WTC11 (cell line): ENCODE results near the gene ANKRD23. TPM values are rescaled to one million over a fixed set of nuclear protein-coding genes. Genes with fewer than 3 reads are reported as not detected.

Source experiments
- ATAC-seq: fragments of 200-7000 bp; cut with Tn5 transposase; 2 replicates; pipeline ENCODE4 v1.10.0; 2021; ENCODE audit warnings: mild to moderate bottlenecking, moderate library complexity
- CTCF ChIA-PET: fragments of 300-600 bp; sonication (Branson Sonifier 250); formaldehyde crosslinking; loops from one replicate; lab custom pipeline; 2021; ENCODE audit warnings: antibody characterized with exemption; lab: Charles Lee
- POLR2A ChIA-PET: fragments of 350-600 bp; sonication (Branson Sonifier 250); formaldehyde crosslinking; loops from one replicate; lab custom pipeline; 2021; ENCODE audit warnings: antibody characterized with exemption; lab: Charles Lee
- DNase-seq: peaks from one replicate; pipeline ENCODE4 v3.0.0; 2021; ENCODE audit warnings: low spot score
- H3K27ac Mint-ChIP-seq: 2 replicates; pipeline ENCODE4 v1.8.0; 2021; ENCODE audit warnings: mixed read lengths
- H3K27me3 Mint-ChIP-seq: 2 replicates; pipeline ENCODE4 v1.8.0; 2021; ENCODE audit warnings: low read depth, mild to moderate bottlenecking, moderate library complexity, mixed read lengths
- H3K36me3 Mint-ChIP-seq: 2 replicates; pipeline ENCODE4 v1.8.0; 2021; ENCODE audit warnings: mixed read lengths
- H3K4me1 Mint-ChIP-seq: 2 replicates; pipeline ENCODE4 v1.8.0; 2022; ENCODE audit warnings: mixed read lengths
- H3K4me3 Mint-ChIP-seq: 2 replicates; pipeline ENCODE4 v1.8.0; 2021; ENCODE audit warnings: mild to moderate bottlenecking, moderate library complexity, mixed read lengths
- H3K9me3 Mint-ChIP-seq: 2 replicates; pipeline ENCODE4 v1.8.0; 2021; ENCODE audit warnings: mixed read lengths
- ATF1 ChIP-seq: sonication (generic); formaldehyde crosslinking; IDR thresholded peaks from 2 replicates; pipeline ENCODE4 v1.8.1; 2023; ENCODE audit warnings: mild to moderate bottlenecking, moderate library complexity, missing genetic modification reagents
- ATF3 ChIP-seq: sonication (generic); formaldehyde crosslinking; conservative IDR thresholded peaks from 2 replicates; pipeline ENCODE4 v1.8.1; 2022; ENCODE audit warnings: mild to moderate bottlenecking, missing genetic modification reagents
- ATF6 ChIP-seq: sonication (generic); formaldehyde crosslinking; IDR thresholded peaks from 2 replicates; pipeline ENCODE4 v1.8.1; 2023; ENCODE audit warnings: mild to moderate bottlenecking, missing genetic modification reagents
- CREB1 ChIP-seq: sonication (generic); formaldehyde crosslinking; IDR thresholded peaks from 2 replicates; pipeline ENCODE4 v1.8.0; 2023; ENCODE audit warnings: mild to moderate bottlenecking, missing genetic modification reagents
- E2F4 ChIP-seq: sonication (generic); formaldehyde crosslinking; IDR thresholded peaks from 2 replicates; pipeline ENCODE4 v1.8.1; 2022; ENCODE audit warnings: low read depth, mild to moderate bottlenecking, moderate library complexity, missing genetic modification reagents, borderline replicate concordance
- ELF4 ChIP-seq: sonication (generic); formaldehyde crosslinking; IDR thresholded peaks from 2 replicates; pipeline ENCODE4 v1.8.1; 2022; ENCODE audit warnings: low read depth, mild to moderate bottlenecking, moderate library complexity, missing genetic modification reagents
- FOXP4 ChIP-seq: sonication (generic); formaldehyde crosslinking; IDR thresholded peaks from 2 replicates; pipeline ENCODE4 v1.8.0; 2022; ENCODE audit warnings: mild to moderate bottlenecking, missing genetic modification reagents
- GABPB1 ChIP-seq: sonication (generic); formaldehyde crosslinking; IDR thresholded peaks from 2 replicates; pipeline ENCODE4 v1.8.1; 2023; ENCODE audit warnings: mild to moderate bottlenecking, missing genetic modification reagents
- MYBL2 ChIP-seq: sonication (generic); formaldehyde crosslinking; IDR thresholded peaks from 2 replicates; pipeline ENCODE4 v1.8.1; 2023; ENCODE audit warnings: mild to moderate bottlenecking, moderate library complexity, missing genetic modification reagents
- NFE2L1 ChIP-seq: sonication (generic); formaldehyde crosslinking; IDR thresholded peaks from 2 replicates; pipeline ENCODE4 v1.8.1; 2023; ENCODE audit warnings: missing genetic modification reagents
- ZBTB21 ChIP-seq: sonication (generic); formaldehyde crosslinking; IDR thresholded peaks from 2 replicates; pipeline ENCODE4 v1.8.1; 2023; ENCODE audit warnings: mild to moderate bottlenecking, missing genetic modification reagents, borderline replicate concordance
- ZMAT4 ChIP-seq: fragments of 250-450 bp; sonication (Bioruptor Pico); IDR thresholded peaks from 2 replicates; pipeline ENCODE4 v1.9.0; 2021; ENCODE audit warnings: mild to moderate bottlenecking
- ZNF138 ChIP-seq: sonication (generic); formaldehyde crosslinking; conservative IDR thresholded peaks from 2 replicates; pipeline ENCODE4 v1.8.1; 2022; ENCODE audit warnings: mild to moderate bottlenecking, moderate library complexity, missing genetic modification reagents
- ZNF232 ChIP-seq: sonication (generic); formaldehyde crosslinking; IDR thresholded peaks from 2 replicates; pipeline ENCODE4 v1.8.0; 2022; ENCODE audit warnings: mild to moderate bottlenecking, missing genetic modification reagents
- ZNF416 ChIP-seq: fragments of 250-450 bp; sonication (Bioruptor Pico); IDR thresholded peaks from 2 replicates; pipeline ENCODE4 v1.9.0; 2021; ENCODE audit warnings: mild to moderate bottlenecking, inconsistent platforms
- ZNF423 ChIP-seq: fragments of 250-450 bp; sonication (Bioruptor Pico); IDR thresholded peaks from 2 replicates; pipeline ENCODE4 v2.1.2; 2022; ENCODE audit warnings: mild to moderate bottlenecking, moderate library complexity
- total RNA-seq: library from RNA; stranded (reverse); gene quantifications from 3 replicates; pipeline ENCODE4 v1.2.3, GENCODE V29; 2021
- TF ChIP-seq, protein P1 (sequence below): fragments of 250-450 bp; sonication (Bioruptor Pico); conservative IDR thresholded peaks from 2 replicates; pipeline ENCODE4 v1.9.0; 2021; ENCODE audit warnings: mild to moderate bottlenecking
- TF ChIP-seq, protein P2 (sequence below): fragments of 250-450 bp; sonication (Bioruptor Pico); IDR thresholded peaks from 2 replicates; pipeline ENCODE4 v1.9.0; 2021; ENCODE audit warnings: mild to moderate bottlenecking, borderline replicate concordance
- TF ChIP-seq, protein P3 (sequence below): sonication (generic); formaldehyde crosslinking; IDR thresholded peaks from 2 replicates; pipeline ENCODE4 v1.8.0; 2023; ENCODE audit warnings: missing genetic modification reagents

Gene ANKRD23
- total RNA-seq, 1 experiment from 2014 or later: 3.2 TPM

- no peaks in the 10 kb centered on the region for H3K27me3 Mint-ChIP-seq
- H3K9me3 Mint-ChIP-seq: no peaks in the 10 kb centered on the region
- H3K27ac Mint-ChIP-seq: peak overlapping the region; percentile 90
- CTCF ChIA-PET: interaction anchor here (0.8 to 5.6 kb wide), 3 partner anchors 9 to 94 kb away, joined by 3 to 252 read pairs (median 25); no protein-coding TSS in a partner anchor
- H3K4me1 Mint-ChIP-seq: peaks cover 21% of the 10 kb centered on the region
- H3K36me3 Mint-ChIP-seq: peaks cover 29% of the 10 kb centered on the region
- TF ChIP-seq ZBTB21 (CRISPR knock-in tag): no peak
- TF ChIP-seq FOXP4 (CRISPR knock-in tag): no peak
- no peak for TF ChIP-seq ZNF416
- TF ChIP-seq MYBL2 (CRISPR knock-in tag): no peak
- TF ChIP-seq, protein P1, sequence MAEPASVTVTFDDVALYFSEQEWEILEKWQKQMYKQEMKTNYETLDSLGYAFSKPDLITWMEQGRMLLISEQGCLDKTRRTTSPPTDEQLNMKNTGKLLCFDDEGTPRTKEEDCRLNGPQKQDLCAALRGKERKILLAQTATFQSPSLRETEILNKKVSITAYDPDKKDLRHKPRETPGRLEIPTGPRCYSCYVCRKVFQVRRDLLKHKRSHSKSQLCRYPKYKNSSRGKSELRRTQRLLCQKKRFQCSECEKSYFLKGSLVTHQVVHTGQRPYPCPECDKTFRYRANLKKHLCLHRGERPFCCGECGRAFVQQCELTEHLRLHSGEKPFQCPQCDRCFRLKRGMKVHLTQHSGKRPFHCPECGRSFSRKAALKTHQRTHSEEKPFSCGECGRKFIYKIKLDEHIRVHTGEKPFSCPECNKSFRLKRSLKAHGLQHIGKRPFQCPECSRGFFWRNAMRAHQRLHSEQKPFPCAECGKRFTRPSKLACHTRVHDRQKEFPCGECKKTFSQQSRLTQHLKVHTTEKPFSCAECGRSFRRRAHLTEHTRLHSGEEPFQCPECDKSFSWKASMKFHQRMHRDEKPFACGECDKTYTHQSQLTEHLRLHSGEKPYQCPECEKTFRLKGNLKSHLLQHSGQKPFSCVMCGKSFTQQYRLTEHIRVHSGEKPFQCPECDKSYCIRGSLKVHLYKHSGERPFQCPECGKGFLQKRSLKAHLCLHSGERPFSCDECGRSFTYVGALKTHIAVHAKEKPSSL (CRISPR knock-in tag): no peak
- TF ChIP-seq ZNF423 (CRISPR knock-in tag): no peak
- DNase-seq: no peak
- no peak overlapping the region for H3K4me3 Mint-ChIP-seq
- ATAC-seq: no peak
- POLR2A ChIA-PET: no interaction called here
Measured at GRCh38 chr2:96859681-96860064, 15.9 kb upstream of the ANKRD23 start.

GRCh38 chr2:96859099-96859649, 15.4 kb upstream of the ANKRD23 start:
- H3K4me1 Mint-ChIP-seq: peaks cover 21% of the 10 kb centered on the region
- H3K4me3 Mint-ChIP-seq: peak overlapping the region; percentile 76
- no peaks in the 10 kb centered on the region for H3K27me3 Mint-ChIP-seq
- DNase-seq (no peak), ATAC-seq (peak; percentile 0; the same call in 1 of the 2 replicates)
- no peaks in the 10 kb centered on the region for H3K9me3 Mint-ChIP-seq
- POLR2A ChIA-PET: interaction anchor here (0.8 to 1.9 kb wide), 4 partner anchors 9 to 98 kb away, joined by 3 to 20 read pairs (median 6); no protein-coding TSS in a partner anchor
- H3K27ac Mint-ChIP-seq: peak overlapping the region; percentile 90
- CTCF ChIA-PET: interaction anchor here (0.8 to 5.6 kb wide), 30 partner anchors 9 to 309 kb away, joined by 3 to 252 read pairs (median 14); partner anchors contain the start of genes ANKRD36, CNNM3 and SEMA4C
- TF ChIP-seq CREB1 (CRISPR knock-in tag) (no peak), ATF3 (CRISPR knock-in tag) (no peak), NFE2L1 (CRISPR knock-in tag) (peak; percentile 40; the same call in 1 of the 2 replicates), ZNF138 (CRISPR knock-in tag) (no peak), ELF4 (CRISPR knock-in tag) (no peak), ZMAT4 (CRISPR knock-in tag) (0 out of 2 replicates have a peak, but pooled peaks have one; percentile 28), ZNF232 (0 out of 2 replicates have a peak, but pooled peaks have one; percentile 10), GABPB1 (no peak), E2F4 (CRISPR knock-in tag) (no peak), ATF1 (no peak), ATF6 (CRISPR knock-in tag) (no peak)
- TF ChIP-seq, protein P2, sequence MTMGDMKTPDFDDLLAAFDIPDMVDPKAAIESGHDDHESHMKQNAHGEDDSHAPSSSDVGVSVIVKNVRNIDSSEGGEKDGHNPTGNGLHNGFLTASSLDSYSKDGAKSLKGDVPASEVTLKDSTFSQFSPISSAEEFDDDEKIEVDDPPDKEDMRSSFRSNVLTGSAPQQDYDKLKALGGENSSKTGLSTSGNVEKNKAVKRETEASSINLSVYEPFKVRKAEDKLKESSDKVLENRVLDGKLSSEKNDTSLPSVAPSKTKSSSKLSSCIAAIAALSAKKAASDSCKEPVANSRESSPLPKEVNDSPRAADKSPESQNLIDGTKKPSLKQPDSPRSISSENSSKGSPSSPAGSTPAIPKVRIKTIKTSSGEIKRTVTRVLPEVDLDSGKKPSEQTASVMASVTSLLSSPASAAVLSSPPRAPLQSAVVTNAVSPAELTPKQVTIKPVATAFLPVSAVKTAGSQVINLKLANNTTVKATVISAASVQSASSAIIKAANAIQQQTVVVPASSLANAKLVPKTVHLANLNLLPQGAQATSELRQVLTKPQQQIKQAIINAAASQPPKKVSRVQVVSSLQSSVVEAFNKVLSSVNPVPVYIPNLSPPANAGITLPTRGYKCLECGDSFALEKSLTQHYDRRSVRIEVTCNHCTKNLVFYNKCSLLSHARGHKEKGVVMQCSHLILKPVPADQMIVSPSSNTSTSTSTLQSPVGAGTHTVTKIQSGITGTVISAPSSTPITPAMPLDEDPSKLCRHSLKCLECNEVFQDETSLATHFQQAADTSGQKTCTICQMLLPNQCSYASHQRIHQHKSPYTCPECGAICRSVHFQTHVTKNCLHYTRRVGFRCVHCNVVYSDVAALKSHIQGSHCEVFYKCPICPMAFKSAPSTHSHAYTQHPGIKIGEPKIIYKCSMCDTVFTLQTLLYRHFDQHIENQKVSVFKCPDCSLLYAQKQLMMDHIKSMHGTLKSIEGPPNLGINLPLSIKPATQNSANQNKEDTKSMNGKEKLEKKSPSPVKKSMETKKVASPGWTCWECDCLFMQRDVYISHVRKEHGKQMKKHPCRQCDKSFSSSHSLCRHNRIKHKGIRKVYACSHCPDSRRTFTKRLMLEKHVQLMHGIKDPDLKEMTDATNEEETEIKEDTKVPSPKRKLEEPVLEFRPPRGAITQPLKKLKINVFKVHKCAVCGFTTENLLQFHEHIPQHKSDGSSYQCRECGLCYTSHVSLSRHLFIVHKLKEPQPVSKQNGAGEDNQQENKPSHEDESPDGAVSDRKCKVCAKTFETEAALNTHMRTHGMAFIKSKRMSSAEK (CRISPR knock-in tag): 0 out of 2 replicates have a peak, but pooled peaks have one; percentile 57
- TF ChIP-seq, protein P3, sequence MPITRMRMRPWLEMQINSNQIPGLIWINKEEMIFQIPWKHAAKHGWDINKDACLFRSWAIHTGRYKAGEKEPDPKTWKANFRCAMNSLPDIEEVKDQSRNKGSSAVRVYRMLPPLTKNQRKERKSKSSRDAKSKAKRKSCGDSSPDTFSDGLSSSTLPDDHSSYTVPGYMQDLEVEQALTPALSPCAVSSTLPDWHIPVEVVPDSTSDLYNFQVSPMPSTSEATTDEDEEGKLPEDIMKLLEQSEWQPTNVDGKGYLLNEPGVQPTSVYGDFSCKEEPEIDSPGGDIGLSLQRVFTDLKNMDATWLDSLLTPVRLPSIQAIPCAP (CRISPR knock-in tag): no peak
- H3K36me3 Mint-ChIP-seq: peaks cover 27% of the 10 kb centered on the region
